Stomach (tissue), 4 donors: ENCODE measurements around the gene BICD1.

ENCODE experiments used
- EP300 ChIP-seq: sonication (generic); formaldehyde crosslinking; IDR thresholded peaks from one replicate; pipeline ENCODE4 v1.6.1; 2017; ENCODE audit warnings: antibody characterized with exemption
- POLR2A ChIP-seq, 4 donors: fragments of 450-650 bp; IDR thresholded peaks; one replicate each; pipeline ENCODE4 v1.6.1; 2016; ENCODE audit warnings: antibody characterized with exemption in 4 of 4, control low read depth in 2 of 4, mild to moderate bottlenecking in 1 of 4, moderate library complexity in 1 of 4
- TF ChIP-seq, protein P1 (sequence below), 7 experiments: fragments of 450-650 bp in 4 of 7; fragments of 200-600 bp in 3 of 7; sonication (generic) in 3 of 7; IDR thresholded peaks; one replicate each; pipeline ENCODE4 v1.5.1; 2016 to 2019; ENCODE audit warnings: antibody characterized with exemption in 7 of 7, control low read depth in 2 of 7, mild to moderate bottlenecking in 1 of 7

DNA sequence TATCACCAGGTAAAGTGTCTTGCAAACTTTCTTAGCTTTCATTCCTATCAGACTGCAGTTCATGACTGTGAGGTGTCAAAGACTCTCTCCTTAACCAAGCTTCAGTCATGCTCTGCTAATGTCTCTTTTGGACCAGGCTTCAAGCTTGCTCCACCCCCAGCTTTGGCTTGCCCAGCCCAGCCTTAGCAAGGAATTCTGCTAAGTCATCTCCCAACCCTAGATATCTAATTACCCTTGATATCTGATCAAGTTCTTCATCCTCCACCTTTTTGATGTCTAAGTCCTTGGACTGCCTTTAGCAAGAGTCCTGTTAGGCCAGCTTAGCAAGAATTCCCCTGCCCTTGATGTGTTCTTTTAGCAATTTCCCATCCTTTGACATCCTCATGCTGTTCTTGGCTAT lies 183.8 kb downstream of the BICD1 start:
- TF ChIP-seq, protein P1, sequence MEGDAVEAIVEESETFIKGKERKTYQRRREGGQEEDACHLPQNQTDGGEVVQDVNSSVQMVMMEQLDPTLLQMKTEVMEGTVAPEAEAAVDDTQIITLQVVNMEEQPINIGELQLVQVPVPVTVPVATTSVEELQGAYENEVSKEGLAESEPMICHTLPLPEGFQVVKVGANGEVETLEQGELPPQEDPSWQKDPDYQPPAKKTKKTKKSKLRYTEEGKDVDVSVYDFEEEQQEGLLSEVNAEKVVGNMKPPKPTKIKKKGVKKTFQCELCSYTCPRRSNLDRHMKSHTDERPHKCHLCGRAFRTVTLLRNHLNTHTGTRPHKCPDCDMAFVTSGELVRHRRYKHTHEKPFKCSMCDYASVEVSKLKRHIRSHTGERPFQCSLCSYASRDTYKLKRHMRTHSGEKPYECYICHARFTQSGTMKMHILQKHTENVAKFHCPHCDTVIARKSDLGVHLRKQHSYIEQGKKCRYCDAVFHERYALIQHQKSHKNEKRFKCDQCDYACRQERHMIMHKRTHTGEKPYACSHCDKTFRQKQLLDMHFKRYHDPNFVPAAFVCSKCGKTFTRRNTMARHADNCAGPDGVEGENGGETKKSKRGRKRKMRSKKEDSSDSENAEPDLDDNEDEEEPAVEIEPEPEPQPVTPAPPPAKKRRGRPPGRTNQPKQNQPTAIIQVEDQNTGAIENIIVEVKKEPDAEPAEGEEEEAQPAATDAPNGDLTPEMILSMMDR (IDR thresholded peaks at IDR 0.05) = no peak
- TF ChIP-seq POLR2A (IDR thresholded peaks at IDR 0.05) (no peak), EP300 (no peak)
